ENCODE results near the gene ZNF428.

DNA sequence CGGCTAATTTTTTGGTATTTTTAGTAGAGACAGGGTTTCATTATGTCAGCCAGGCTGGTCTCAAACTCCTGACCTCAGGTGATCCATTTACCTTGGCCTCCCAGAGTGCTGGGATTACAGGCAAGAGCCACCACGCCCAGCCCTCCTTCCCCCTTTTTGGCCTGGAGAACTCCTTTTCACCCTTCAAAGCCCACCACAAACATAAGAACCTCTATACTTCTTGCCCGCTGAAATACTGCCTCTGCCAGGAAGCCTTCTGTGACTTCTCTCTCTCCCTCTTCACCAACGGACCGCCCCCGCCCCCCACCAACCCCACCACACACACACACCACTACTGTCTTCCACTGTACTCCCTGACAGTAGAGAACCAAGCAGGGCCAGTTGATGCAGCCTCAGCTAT lies 2.5 kb downstream of the ZNF428 start:
- TF ChIP-seq, protein P1, sequence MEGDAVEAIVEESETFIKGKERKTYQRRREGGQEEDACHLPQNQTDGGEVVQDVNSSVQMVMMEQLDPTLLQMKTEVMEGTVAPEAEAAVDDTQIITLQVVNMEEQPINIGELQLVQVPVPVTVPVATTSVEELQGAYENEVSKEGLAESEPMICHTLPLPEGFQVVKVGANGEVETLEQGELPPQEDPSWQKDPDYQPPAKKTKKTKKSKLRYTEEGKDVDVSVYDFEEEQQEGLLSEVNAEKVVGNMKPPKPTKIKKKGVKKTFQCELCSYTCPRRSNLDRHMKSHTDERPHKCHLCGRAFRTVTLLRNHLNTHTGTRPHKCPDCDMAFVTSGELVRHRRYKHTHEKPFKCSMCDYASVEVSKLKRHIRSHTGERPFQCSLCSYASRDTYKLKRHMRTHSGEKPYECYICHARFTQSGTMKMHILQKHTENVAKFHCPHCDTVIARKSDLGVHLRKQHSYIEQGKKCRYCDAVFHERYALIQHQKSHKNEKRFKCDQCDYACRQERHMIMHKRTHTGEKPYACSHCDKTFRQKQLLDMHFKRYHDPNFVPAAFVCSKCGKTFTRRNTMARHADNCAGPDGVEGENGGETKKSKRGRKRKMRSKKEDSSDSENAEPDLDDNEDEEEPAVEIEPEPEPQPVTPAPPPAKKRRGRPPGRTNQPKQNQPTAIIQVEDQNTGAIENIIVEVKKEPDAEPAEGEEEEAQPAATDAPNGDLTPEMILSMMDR (IDR thresholded peaks at IDR 0.05) = no peak
- TF ChIP-seq POLR2A (IDR thresholded peaks at IDR 0.05) = no peak

All from heart left ventricle (tissue), 13 donors.